Left forelimb (tissue), 1 donor: ENCODE measurements around the gene KIF25.

Experiments
- DNase-seq: peaks from one replicate; pipeline ENCODE4 v3.0.0-alpha.2; 2018; ENCODE audit warnings: low spot score

KIF25 gene

GRCh38 chr6:168037242-168037641 lies 39.8 kb downstream of the KIF25 start:
- no peak for DNase-seq

- DNase-seq, result no peak
Observed at GRCh38 chr6:168037856-168038255, 40.4 kb downstream of the KIF25 start.

GRCh38 chr6:168038576-168039140 lies 41.2 kb downstream of the KIF25 start:
- no peak for DNase-seq

- DNase-seq, result no peak
Observed at GRCh38 chr6:168039301-168039700, 41.8 kb downstream of the KIF25 start.

- DNase-seq, result no peak
Observed at GRCh38 chr6:168039849-168040248, 42.4 kb downstream of the KIF25 start.

- no peak for DNase-seq
Observed at GRCh38 chr6:168040856-168041496, 43.5 kb downstream of the KIF25 start.

GRCh38 chr6:168041928-168042327 lies 44.5 kb downstream of the KIF25 start:
- no peak for DNase-seq

- no peak for DNase-seq
Observed at GRCh38 chr6:168042426-168043192, 45.1 kb downstream of the KIF25 start.

- DNase-seq, result no peak
Observed at GRCh38 chr6:168043193-168043847, 45.8 kb downstream of the KIF25 start.

GRCh38 chr6:168043848-168044415 lies 46.5 kb downstream of the KIF25 start:
- DNase-seq, result no peak

- DNase-seq, result no peak
Observed at GRCh38 chr6:168044521-168045130, 47.2 kb downstream of the KIF25 start.

GRCh38 chr6:168045141-168045691 lies 47.7 kb downstream of the KIF25 start:
- peak; percentile 61 for DNase-seq

GRCh38 chr6:168045706-168046620 lies 48.5 kb downstream of the KIF25 start:
- DNase-seq, result no peak

- DNase-seq, result no peak
Observed at GRCh38 chr6:168046696-168047095, 49.2 kb downstream of the KIF25 start.

GRCh38 chr6:168047841-168048723 lies 50.6 kb downstream of the KIF25 start:
- DNase-seq, result no peak

- DNase-seq, result no peak
Observed at GRCh38 chr6:168048724-168049025, 51.2 kb downstream of the KIF25 start.

- DNase-seq, result no peak
Observed at GRCh38 chr6:168049277-168049676, 51.8 kb downstream of the KIF25 start.

- no peak for DNase-seq
Observed at GRCh38 chr6:168049706-168050224, 52.3 kb downstream of the KIF25 start.

GRCh38 chr6:168050225-168050880 lies 52.9 kb downstream of the KIF25 start:
- DNase-seq, result no peak
